HEK293 (cell line): Measurements from ENCODE around the gene MCHR1.

Experiments used
- BCL11A ChIP-seq: fragments of 450-650 bp; formaldehyde crosslinking; IDR thresholded peaks from 2 replicates; pipeline ENCODE4 v1.5.1; 2016; ENCODE audit warnings: low read depth, missing biosample characterization, missing genetic modification characterization
- KLF10 ChIP-seq: fragments of 450-650 bp; IDR thresholded peaks from 2 replicates; pipeline ENCODE4 v1.5.1; 2018; ENCODE audit warnings: missing biosample characterization, mild to moderate bottlenecking, missing genetic modification characterization
- MYNN ChIP-seq: fragments of 450-650 bp; formaldehyde crosslinking; IDR thresholded peaks from 2 replicates; pipeline ENCODE4 v1.5.1; 2016; ENCODE audit warnings: missing biosample characterization, missing genetic modification characterization, borderline replicate concordance
- REPIN1 ChIP-seq: fragments of 450-650 bp; formaldehyde crosslinking; IDR thresholded peaks from 2 replicates; pipeline ENCODE4 v1.5.1; 2017; ENCODE audit warnings: missing biosample characterization, missing genetic modification characterization, low read depth
- ZBTB17 ChIP-seq: fragments of 450-650 bp; formaldehyde crosslinking; IDR thresholded peaks from 2 replicates; pipeline ENCODE4 v1.5.1; 2016; ENCODE audit warnings: missing biosample characterization, missing genetic modification characterization
- ZBTB21 ChIP-seq: fragments of 450-650 bp; formaldehyde crosslinking; IDR thresholded peaks from 2 replicates; pipeline ENCODE4 v1.5.1; 2017; ENCODE audit warnings: missing biosample characterization, missing genetic modification characterization
- ZBTB7A ChIP-seq: fragments of 450-650 bp; formaldehyde crosslinking; IDR thresholded peaks from 2 replicates; pipeline ENCODE4 v1.5.1; 2016; ENCODE audit warnings: low read depth, missing biosample characterization, missing genetic modification characterization
- ZEB2 ChIP-seq: fragments of 450-650 bp; formaldehyde crosslinking; IDR thresholded peaks from 2 replicates; pipeline ENCODE4 v1.5.1; 2016; ENCODE audit warnings: missing biosample characterization, missing genetic modification characterization
- ZNF223 ChIP-seq: fragments of 450-650 bp; formaldehyde crosslinking; IDR thresholded peaks from 2 replicates; pipeline ENCODE4 v1.5.1; 2016; ENCODE audit warnings: missing biosample characterization, missing genetic modification characterization
- ZNF23 ChIP-seq: fragments of 450-650 bp; formaldehyde crosslinking; IDR thresholded peaks from 2 replicates; pipeline ENCODE4 v1.5.1; 2016; ENCODE audit warnings: missing biosample characterization, missing genetic modification characterization, borderline replicate concordance
- ZNF24 ChIP-seq: fragments of 450-650 bp; formaldehyde crosslinking; IDR thresholded peaks from 2 replicates; pipeline ENCODE4 v1.5.1; 2016; ENCODE audit warnings: missing biosample characterization, missing genetic modification characterization
- ZNF266 ChIP-seq: fragments of 450-650 bp; formaldehyde crosslinking; IDR thresholded peaks from 2 replicates; pipeline ENCODE4 v1.5.1; 2016; ENCODE audit warnings: missing biosample characterization, missing genetic modification characterization, low read depth
- ZNF335 ChIP-seq: fragments of 450-650 bp; formaldehyde crosslinking; conservative IDR thresholded peaks from 2 replicates; pipeline ENCODE4 v1.5.1; 2016; ENCODE audit warnings: missing biosample characterization, missing genetic modification characterization
- ZNF521 ChIP-seq: fragments of 450-650 bp; formaldehyde crosslinking; IDR thresholded peaks from 2 replicates; pipeline ENCODE4 v1.5.1; 2017; ENCODE audit warnings: missing biosample characterization, mild to moderate bottlenecking, missing genetic modification characterization
- ZNF629 ChIP-seq: fragments of 450-650 bp; formaldehyde crosslinking; IDR thresholded peaks from 2 replicates; pipeline ENCODE4 v1.5.1; 2017; ENCODE audit warnings: missing biosample characterization, missing genetic modification characterization
- ZNF664 ChIP-seq: fragments of 450-650 bp; formaldehyde crosslinking; IDR thresholded peaks from 2 replicates; pipeline ENCODE4 v1.5.1; 2016; ENCODE audit warnings: missing biosample characterization, missing genetic modification characterization
- ZNF677 ChIP-seq: fragments of 450-650 bp; IDR thresholded peaks from 2 replicates; pipeline ENCODE4 v1.5.0; 2018; ENCODE audit warnings: missing biosample characterization, mild to moderate bottlenecking, missing genetic modification characterization, moderate library complexity
- ZNF707 ChIP-seq: fragments of 450-650 bp; formaldehyde crosslinking; IDR thresholded peaks from 2 replicates; pipeline ENCODE4 v1.5.1; 2016; ENCODE audit warnings: missing biosample characterization, missing genetic modification characterization
- ZNF76 ChIP-seq: fragments of 450-650 bp; formaldehyde crosslinking; IDR thresholded peaks from 2 replicates; pipeline ENCODE4; 2016; ENCODE audit warnings: low read depth, missing biosample characterization, missing genetic modification characterization, borderline replicate concordance
- ZNF785 ChIP-seq: fragments of 450-650 bp; formaldehyde crosslinking; IDR thresholded peaks from 2 replicates; pipeline ENCODE4 v1.5.1; 2016; ENCODE audit warnings: missing biosample characterization, missing genetic modification characterization
- ZSCAN23 ChIP-seq: fragments of 450-650 bp; formaldehyde crosslinking; IDR thresholded peaks from 2 replicates; pipeline ENCODE4 v1.5.1; 2016; ENCODE audit warnings: missing biosample characterization, missing genetic modification characterization
- TF ChIP-seq, protein P1 (sequence below): fragments of 450-650 bp; formaldehyde crosslinking; IDR thresholded peaks from 2 replicates; pipeline ENCODE4 v1.5.1; 2016; ENCODE audit warnings: missing biosample characterization, missing genetic modification characterization
- TF ChIP-seq, protein P2 (sequence below): fragments of 450-650 bp; formaldehyde crosslinking; IDR thresholded peaks from 2 replicates; pipeline ENCODE4 v1.5.1; 2016; ENCODE audit warnings: missing biosample characterization, missing genetic modification characterization, low read depth
- TF ChIP-seq, protein P3 (sequence below): fragments of 450-650 bp; formaldehyde crosslinking; optimal IDR thresholded peaks from 2 replicates; pipeline ENCODE3; 2016; ENCODE audit warnings: missing biosample characterization, mild to moderate bottlenecking, missing genetic modification characterization
- TF ChIP-seq, protein P4 (sequence below): fragments of 450-650 bp; IDR thresholded peaks from 2 replicates; pipeline ENCODE4 v1.5.1; 2018; ENCODE audit warnings: missing biosample characterization, mild to moderate bottlenecking, missing genetic modification characterization

The MCHR1 gene

DNA sequence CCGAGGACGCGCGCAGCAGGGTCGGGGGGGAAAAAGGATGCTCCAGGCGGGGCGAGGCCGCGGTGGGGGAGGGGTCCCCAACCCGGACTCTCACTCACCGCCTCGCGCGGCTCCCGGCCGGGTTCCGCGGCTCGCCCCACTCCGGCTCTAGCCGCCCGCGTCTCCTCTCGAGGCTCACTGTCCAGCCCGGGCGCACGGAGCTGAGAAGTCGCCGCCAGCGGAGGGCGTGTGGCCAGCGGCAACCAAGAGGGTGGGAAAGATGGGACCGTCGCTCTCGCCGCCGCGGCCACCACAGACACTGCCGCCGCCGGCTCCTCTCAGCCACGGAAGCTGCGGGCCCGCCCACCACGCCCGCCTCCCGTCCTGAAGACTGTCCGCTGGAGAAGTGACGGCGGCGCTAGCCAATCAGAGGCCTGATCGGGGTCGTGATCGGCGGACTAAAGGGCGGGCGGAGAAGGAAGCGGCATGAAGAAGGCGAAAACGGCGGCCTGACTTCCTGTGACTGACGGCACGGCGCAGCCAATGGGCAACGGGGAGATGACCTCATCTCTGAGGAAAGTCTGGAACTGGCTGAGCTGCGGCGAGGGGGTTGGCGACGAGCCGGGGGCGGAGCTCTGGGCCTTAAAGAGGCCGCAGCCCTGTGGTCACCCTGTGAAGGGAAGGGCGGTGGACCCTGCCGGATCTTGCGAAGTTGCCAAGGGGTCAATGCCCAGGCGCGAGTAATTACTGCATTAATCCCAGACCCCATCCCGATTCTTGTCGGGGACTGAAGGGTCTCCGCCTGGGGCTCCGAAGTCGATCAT is 42.7 kb upstream of the MCHR1 start, which contains the start of gene MRTFA (continued):
- TF ChIP-seq, protein P1, sequence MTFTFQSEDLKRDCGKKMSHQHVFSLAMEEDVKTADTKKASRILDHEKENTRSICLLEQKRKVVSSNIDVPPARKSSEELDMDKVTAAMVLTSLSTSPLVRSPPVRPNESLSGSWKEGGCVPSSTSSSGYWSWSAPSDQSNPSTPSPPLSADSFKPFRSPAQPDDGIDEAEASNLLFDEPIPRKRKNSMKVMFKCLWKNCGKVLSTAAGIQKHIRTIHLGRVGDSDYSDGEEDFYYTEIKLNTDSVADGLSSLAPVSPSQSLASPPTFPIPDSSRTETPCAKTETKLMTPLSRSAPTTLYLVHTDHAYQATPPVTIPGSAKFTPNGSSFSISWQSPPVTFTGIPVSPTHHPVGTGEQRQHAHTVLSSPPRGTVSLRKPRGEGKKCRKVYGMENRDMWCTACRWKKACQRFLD (tag by site-specific recombination) = no peak
- TF ChIP-seq, protein P2, sequence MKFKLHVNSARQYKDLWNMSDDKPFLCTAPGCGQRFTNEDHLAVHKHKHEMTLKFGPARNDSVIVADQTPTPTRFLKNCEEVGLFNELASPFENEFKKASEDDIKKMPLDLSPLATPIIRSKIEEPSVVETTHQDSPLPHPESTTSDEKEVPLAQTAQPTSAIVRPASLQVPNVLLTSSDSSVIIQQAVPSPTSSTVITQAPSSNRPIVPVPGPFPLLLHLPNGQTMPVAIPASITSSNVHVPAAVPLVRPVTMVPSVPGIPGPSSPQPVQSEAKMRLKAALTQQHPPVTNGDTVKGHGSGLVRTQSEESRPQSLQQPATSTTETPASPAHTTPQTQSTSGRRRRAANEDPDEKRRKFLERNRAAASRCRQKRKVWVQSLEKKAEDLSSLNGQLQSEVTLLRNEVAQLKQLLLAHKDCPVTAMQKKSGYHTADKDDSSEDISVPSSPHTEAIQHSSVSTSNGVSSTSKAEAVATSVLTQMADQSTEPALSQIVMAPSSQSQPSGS (tag by site-specific recombination) = peak; percentile 99
- TF ChIP-seq, protein P3, sequence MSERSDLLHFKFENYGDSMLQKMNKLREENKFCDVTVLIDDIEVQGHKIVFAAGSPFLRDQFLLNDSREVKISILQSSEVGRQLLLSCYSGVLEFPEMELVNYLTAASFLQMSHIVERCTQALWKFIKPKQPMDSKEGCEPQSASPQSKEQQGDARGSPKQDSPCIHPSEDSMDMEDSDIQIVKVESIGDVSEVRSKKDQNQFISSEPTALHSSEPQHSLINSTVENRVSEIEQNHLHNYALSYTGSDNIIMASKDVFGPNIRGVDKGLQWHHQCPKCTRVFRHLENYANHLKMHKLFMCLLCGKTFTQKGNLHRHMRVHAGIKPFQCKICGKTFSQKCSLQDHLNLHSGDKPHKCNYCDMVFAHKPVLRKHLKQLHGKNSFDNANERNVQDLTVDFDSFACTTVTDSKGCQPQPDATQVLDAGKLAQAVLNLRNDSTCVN (tag by site-specific recombination) = peak; percentile 93
- TF ChIP-seq ZNF266 (no peak), ZNF23 (no peak), ZEB2 (peak; percentile 77), ZNF664 (no peak), ZNF24 (0 out of 2 replicates have a peak, but pooled peaks have one; percentile 23), BCL11A (0 out of 2 replicates have a peak, but pooled peaks have one; percentile 68), ZNF677 (tag by site-specific recombination) (no peak), ZNF521 (no peak), ZBTB17 (tag by site-specific recombination) (peak; percentile 80), ZBTB7A (tag by site-specific recombination) (0 out of 2 replicates have a peak, but pooled peaks have one; percentile 17), KLF10 (0 out of 2 replicates have a peak, but pooled peaks have one; percentile 30), MYNN (tag by site-specific recombination) (no peak), REPIN1 (tag by site-specific recombination) (no peak), ZSCAN23 (tag by site-specific recombination) (no peak), ZNF223 (tag by site-specific recombination) (no peak), ZNF335 (tag by site-specific recombination) (peak; percentile 78), ZBTB21 (tag by site-specific recombination) (no peak), ZNF76 (tag by site-specific recombination) (peak; percentile 35; the same call in 1 of the 2 replicates), ZNF785 (tag by site-specific recombination) (peak; percentile 44; the same call in 1 of the 2 replicates), ZNF629 (tag by site-specific recombination) (no peak; the same call in 1 of the 2 replicates), ZNF707 (no peak)
- TF ChIP-seq, protein P4, sequence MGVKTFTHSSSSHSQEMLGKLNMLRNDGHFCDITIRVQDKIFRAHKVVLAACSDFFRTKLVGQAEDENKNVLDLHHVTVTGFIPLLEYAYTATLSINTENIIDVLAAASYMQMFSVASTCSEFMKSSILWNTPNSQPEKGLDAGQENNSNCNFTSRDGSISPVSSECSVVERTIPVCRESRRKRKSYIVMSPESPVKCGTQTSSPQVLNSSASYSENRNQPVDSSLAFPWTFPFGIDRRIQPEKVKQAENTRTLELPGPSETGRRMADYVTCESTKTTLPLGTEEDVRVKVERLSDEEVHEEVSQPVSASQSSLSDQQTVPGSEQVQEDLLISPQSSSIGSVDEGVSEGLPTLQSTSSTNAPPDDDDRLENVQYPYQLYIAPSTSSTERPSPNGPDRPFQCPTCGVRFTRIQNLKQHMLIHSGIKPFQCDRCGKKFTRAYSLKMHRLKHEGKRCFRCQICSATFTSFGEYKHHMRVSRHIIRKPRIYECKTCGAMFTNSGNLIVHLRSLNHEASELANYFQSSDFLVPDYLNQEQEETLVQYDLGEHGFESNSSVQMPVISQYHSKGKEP (tag by site-specific recombination) = no peak
